Measurements from ENCODE around the gene MT1A.

DNA sequence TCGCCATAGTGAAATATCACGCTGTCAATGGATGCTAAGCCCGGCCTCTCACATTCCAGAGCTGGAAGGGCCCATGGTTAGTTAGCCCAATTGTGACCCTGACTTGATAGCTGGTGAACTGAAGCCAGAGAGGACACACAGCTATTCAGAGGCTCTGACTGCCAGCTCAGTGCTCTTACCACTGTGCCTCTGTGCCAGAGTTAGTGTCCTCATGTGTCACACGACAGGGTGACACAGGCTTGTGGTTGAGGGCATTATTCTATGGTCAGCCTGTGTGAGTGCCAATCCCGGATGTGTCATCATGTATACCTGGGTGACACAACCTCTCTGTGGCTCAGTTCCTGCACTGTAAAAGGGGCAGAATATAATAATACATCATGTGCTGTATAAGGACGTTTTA, 41.4 kb downstream of the MT1A start:
- TF ChIP-seq, protein P1, sequence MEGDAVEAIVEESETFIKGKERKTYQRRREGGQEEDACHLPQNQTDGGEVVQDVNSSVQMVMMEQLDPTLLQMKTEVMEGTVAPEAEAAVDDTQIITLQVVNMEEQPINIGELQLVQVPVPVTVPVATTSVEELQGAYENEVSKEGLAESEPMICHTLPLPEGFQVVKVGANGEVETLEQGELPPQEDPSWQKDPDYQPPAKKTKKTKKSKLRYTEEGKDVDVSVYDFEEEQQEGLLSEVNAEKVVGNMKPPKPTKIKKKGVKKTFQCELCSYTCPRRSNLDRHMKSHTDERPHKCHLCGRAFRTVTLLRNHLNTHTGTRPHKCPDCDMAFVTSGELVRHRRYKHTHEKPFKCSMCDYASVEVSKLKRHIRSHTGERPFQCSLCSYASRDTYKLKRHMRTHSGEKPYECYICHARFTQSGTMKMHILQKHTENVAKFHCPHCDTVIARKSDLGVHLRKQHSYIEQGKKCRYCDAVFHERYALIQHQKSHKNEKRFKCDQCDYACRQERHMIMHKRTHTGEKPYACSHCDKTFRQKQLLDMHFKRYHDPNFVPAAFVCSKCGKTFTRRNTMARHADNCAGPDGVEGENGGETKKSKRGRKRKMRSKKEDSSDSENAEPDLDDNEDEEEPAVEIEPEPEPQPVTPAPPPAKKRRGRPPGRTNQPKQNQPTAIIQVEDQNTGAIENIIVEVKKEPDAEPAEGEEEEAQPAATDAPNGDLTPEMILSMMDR (IDR thresholded peaks at IDR 0.05) = no peak
- TF ChIP-seq POLR2AphosphoS5 (IDR thresholded peaks at IDR 0.05; ENCODE audit: low read depth, low read length) (no peak), SIN3A (IDR thresholded peaks at IDR 0.05; ENCODE audit: borderline replicate concordance, insufficient read depth, low read depth, low read length) (no peak)
- TF ChIP-seq, protein P2, sequence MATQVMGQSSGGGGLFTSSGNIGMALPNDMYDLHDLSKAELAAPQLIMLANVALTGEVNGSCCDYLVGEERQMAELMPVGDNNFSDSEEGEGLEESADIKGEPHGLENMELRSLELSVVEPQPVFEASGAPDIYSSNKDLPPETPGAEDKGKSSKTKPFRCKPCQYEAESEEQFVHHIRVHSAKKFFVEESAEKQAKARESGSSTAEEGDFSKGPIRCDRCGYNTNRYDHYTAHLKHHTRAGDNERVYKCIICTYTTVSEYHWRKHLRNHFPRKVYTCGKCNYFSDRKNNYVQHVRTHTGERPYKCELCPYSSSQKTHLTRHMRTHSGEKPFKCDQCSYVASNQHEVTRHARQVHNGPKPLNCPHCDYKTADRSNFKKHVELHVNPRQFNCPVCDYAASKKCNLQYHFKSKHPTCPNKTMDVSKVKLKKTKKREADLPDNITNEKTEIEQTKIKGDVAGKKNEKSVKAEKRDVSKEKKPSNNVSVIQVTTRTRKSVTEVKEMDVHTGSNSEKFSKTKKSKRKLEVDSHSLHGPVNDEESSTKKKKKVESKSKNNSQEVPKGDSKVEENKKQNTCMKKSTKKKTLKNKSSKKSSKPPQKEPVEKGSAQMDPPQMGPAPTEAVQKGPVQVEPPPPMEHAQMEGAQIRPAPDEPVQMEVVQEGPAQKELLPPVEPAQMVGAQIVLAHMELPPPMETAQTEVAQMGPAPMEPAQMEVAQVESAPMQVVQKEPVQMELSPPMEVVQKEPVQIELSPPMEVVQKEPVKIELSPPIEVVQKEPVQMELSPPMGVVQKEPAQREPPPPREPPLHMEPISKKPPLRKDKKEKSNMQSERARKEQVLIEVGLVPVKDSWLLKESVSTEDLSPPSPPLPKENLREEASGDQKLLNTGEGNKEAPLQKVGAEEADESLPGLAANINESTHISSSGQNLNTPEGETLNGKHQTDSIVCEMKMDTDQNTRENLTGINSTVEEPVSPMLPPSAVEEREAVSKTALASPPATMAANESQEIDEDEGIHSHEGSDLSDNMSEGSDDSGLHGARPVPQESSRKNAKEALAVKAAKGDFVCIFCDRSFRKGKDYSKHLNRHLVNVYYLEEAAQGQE (IDR thresholded peaks at IDR 0.05; ENCODE audit: insufficient read depth in 1 of 2, low read depth in 2 of 2, low read length in 1 of 2) = no peak
